Glutamatergic neuron (in vitro differentiated cells): ENCODE data around the gene IDI1. TPM values are rescaled to one million over a fixed set of nuclear protein-coding genes. Genes with fewer than 3 reads are reported as not detected.

Experiments used
- DNase-seq: peaks from one replicate; pipeline ENCODE4 v3.0.0; 2022
- H3K27ac Mint-ChIP-seq: one replicate; pipeline ENCODE4 v1.8.0; 2020; ENCODE audit warnings: mild to moderate bottlenecking, mixed read lengths, inconsistent platforms; ENCODE audit not compliant: unreplicated experiment
- H3K27me3 Mint-ChIP-seq: one replicate; pipeline ENCODE4 v1.8.0; 2020; ENCODE audit warnings: mild to moderate bottlenecking, moderate library complexity, mixed read lengths, inconsistent platforms; ENCODE audit not compliant: unreplicated experiment
- H3K36me3 Mint-ChIP-seq: one replicate; pipeline ENCODE4 v1.8.0; 2020; ENCODE audit warnings: mild to moderate bottlenecking, mixed read lengths, inconsistent platforms; ENCODE audit not compliant: unreplicated experiment
- H3K4me1 Mint-ChIP-seq: one replicate; pipeline ENCODE4 v1.8.0; 2020; ENCODE audit warnings: mild to moderate bottlenecking, low read depth, mixed read lengths, inconsistent platforms; ENCODE audit not compliant: unreplicated experiment
- H3K4me3 Mint-ChIP-seq: one replicate; pipeline ENCODE4 v1.8.0; 2020; ENCODE audit warnings: mild to moderate bottlenecking, mixed read lengths, inconsistent platforms; ENCODE audit not compliant: unreplicated experiment
- H3K9me3 Mint-ChIP-seq: one replicate; pipeline ENCODE4 v1.8.0; 2020; ENCODE audit warnings: mild to moderate bottlenecking, moderate library complexity, mixed read lengths, inconsistent platforms; ENCODE audit not compliant: unreplicated experiment
- total RNA-seq: library from RNA; stranded (reverse); fragmentation: NEBNext Ultra II Directional; extraction: Animal tissue kit (Norgen Biotek cat#: 25700); gene quantifications from one replicate; pipeline ENCODE4 v1.2.1, GENCODE V29; 2021; ENCODE audit not compliant: unreplicated experiment
- TF ChIP-seq, protein P1 (sequence below): fragments of 200-600 bp; sonication (generic); IDR thresholded peaks from one replicate; pipeline ENCODE4 v1.5.0; 2021; ENCODE audit not compliant: partially characterized antibody, unreplicated experiment

Gene IDI1
- total RNA-seq, 1 donor from 2014 or later: 103 TPM

DNA sequence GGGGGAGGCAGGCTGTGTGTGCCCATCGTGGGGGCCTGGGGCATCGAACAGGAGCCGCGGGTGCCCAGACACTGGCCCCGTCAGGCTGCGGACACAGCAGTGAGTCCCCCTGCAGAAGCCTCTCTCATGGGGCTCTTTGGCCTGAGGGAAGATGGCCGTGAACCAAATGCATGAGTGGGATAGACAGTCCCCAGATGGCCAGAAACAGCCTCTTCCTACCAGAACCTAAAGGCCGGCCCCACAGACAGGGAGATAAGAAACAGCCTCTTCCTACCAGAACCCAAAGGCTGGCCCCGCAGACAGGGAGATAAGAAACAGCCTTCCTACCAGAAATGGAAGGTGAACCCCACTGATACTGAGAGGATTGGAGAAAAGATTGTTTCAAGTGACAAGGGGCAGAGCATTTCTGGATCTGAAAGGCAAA lies 39.8 kb downstream of the IDI1 start:
- Mint-ChIP-seq H3K4me3 (no peak overlapping the region), H3K36me3 (no peaks in the 10 kb centered on the region)

DNA sequence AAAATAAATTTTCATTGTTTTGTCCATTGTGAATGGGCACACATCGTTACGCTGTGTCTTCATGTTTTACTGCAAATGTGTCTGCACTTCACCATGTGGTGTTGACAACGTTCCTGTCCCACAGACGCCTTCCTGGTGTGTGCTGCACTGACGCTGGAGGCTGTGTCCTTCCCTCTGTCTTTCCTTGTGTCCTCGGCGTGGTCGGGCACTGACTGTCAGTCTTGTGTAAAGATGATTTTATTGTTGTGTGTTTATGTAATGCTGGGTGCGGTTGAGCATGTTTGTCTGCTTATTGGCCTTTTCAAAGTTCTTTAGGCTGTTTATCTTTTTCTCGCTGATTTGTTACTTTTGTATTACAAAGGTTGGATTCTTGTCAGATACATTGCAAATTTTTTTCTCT lies 41.3 kb downstream of the IDI1 start:
- Mint-ChIP-seq H3K27me3 (no peaks in the 10 kb centered on the region), H3K9me3 (no peaks in the 10 kb centered on the region), H3K36me3 (peaks cover 13% of the 10 kb centered on the region), H3K4me3 (no peak overlapping the region), H3K4me1 (no peaks in the 10 kb centered on the region), H3K27ac (peak overlapping the region; percentile 0)
- DNase-seq: no peak
- TF ChIP-seq, protein P1, sequence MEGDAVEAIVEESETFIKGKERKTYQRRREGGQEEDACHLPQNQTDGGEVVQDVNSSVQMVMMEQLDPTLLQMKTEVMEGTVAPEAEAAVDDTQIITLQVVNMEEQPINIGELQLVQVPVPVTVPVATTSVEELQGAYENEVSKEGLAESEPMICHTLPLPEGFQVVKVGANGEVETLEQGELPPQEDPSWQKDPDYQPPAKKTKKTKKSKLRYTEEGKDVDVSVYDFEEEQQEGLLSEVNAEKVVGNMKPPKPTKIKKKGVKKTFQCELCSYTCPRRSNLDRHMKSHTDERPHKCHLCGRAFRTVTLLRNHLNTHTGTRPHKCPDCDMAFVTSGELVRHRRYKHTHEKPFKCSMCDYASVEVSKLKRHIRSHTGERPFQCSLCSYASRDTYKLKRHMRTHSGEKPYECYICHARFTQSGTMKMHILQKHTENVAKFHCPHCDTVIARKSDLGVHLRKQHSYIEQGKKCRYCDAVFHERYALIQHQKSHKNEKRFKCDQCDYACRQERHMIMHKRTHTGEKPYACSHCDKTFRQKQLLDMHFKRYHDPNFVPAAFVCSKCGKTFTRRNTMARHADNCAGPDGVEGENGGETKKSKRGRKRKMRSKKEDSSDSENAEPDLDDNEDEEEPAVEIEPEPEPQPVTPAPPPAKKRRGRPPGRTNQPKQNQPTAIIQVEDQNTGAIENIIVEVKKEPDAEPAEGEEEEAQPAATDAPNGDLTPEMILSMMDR: no peak

More for the DNA sequence above, 39.8 kb downstream of the IDI1 start:
- Mint-ChIP-seq H3K27ac (no peak overlapping the region), H3K27me3 (peaks cover 4% of the 10 kb centered on the region), H3K4me1 (no peaks in the 10 kb centered on the region), H3K9me3 (no peaks in the 10 kb centered on the region)
- TF ChIP-seq, protein P1: no peak
- DNase-seq: no peak

DNA sequence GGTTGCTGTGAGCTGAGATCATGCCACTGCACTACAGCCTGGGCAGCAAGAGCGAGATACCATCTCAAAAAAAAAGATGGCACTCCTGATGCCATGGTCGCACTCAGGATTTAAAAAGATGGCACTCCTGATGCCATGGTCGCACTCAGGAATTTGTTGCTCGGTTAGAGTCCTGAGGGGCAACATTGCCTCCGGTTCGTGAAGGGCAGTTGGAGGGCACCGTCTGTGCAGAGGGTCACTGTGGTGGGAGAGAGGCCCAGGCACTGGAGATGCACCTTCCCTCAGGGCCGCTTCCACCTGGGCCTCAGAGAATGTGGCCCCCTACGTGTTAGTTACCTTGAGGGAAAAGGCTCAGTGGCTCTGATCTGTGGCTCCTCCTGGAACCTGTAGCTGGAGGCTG lies 42.3 kb downstream of the IDI1 start:
- TF ChIP-seq, protein P1: no peak
- Mint-ChIP-seq H3K4me3 (no peak overlapping the region), H3K27me3 (no peaks in the 10 kb centered on the region), H3K4me1 (no peaks in the 10 kb centered on the region), H3K36me3 (peaks cover 21% of the 10 kb centered on the region), H3K27ac (no peak overlapping the region), H3K9me3 (no peaks in the 10 kb centered on the region)
- DNase-seq: no peak

DNA sequence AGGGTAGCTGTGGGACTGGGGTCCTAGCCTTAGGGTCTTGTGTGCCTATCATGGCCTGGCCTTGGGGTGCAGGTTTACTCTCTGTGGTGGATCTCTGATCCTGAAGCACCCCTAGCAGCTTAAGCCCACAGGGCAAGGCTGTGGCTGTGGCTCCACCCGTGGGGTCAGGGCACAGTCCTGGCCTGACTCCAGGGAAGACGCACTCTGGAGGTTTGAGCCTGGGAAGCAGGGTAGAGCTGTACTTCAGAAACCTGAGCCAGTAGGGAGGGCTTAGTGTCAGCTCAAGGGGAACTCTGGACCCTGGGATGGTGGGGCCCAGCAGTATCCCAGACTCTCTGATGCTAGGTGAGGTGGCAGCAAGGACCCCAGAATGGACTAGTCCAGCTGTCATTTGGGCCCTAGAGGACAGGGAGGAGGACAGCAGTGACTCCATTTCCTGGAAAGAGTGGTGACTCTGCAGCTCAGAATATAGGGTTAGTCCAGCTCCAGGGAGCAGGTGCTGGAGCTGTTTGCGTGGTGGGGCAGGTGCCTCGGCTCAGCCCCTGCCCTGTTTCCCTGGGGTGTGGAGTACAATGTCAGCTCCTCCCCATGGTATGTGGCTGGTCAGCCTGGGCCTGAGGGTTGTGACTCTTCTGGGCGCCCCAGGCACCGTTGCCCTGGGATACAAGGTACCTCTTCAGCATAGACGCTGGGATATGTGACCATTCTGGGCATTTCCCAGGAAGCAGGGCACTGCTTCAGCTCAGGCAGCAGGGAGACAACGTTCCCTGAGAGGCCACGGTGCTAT lies 44.8 kb downstream of the IDI1 start:
- Mint-ChIP-seq H3K27ac (no peak overlapping the region), H3K36me3 (peaks cover 32% of the 10 kb centered on the region), H3K9me3 (no peaks in the 10 kb centered on the region), H3K27me3 (no peaks in the 10 kb centered on the region), H3K4me1 (no peaks in the 10 kb centered on the region), H3K4me3 (no peak overlapping the region)
- TF ChIP-seq, protein P1: no peak
- no peak for DNase-seq

DNA sequence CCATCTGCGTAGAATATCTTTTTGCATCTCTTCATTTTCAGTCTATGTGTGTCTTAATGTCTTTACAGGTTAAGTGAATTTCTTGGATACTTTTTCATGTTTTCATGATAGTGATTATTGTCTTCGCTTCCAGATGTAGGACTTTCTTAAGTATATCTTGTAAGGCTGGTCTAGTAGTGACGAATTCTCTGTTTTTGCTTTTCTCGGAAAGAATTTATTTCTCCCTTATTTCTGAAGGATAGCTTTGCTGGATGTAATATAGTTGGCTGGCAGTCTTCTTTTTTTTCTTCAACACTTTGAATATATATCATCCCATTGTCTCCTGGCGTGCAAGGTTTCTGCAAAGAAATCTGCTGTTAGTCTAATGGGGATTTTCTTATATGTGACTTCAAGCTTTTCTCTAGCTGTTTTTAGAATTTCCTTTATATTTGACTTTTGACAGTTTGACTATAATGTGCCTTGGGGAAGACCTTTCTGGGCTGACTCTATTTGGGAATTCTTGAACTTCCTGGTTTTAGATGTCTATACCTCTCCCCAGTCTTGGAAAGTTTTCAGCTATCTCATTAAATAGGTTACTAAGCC lies 46.4 kb downstream of the IDI1 start:
- no peaks in the 10 kb centered on the region for H3K27me3 Mint-ChIP-seq
- no peak overlapping the region for H3K27ac Mint-ChIP-seq
- TF ChIP-seq, protein P1: no peak
- no peak for DNase-seq
- H3K9me3 Mint-ChIP-seq: no peaks in the 10 kb centered on the region
- H3K36me3 Mint-ChIP-seq: peaks cover 32% of the 10 kb centered on the region
- no peak overlapping the region for H3K4me3 Mint-ChIP-seq
- H3K4me1 Mint-ChIP-seq: no peaks in the 10 kb centered on the region
